GM23248 (cell line): ENCODE measurements around the gene ACVR2B. TPM values are rescaled to one million over a fixed set of nuclear protein-coding genes. Genes with fewer than 3 reads are reported as not detected.
"Not testable (repeated sequence)": the region's sequence is repeated elsewhere in the genome, so short reads cannot be mapped to it uniquely, and the experiment has no call there.

Experiments
- DNase-seq: peaks from one replicate; pipeline ENCODE4 v3.0.0-alpha.2; 2015
- H2AFZ ChIP-seq: fragments of 200-600 bp; sonication (generic); 2 replicates; pipeline ENCODE4 v1.6.1; 2016; ENCODE audit warnings: antibody characterized with exemption
- H3F3A ChIP-seq: fragments of 200-600 bp; sonication (generic); 2 replicates; pipeline ENCODE4 v1.6.1; 2016; ENCODE audit warnings: mild to moderate bottlenecking, antibody characterized with exemption, mixed run types; ENCODE audit not compliant: insufficient read depth
- H3K27ac ChIP-seq: fragments of 200-600 bp; sonication (generic); 2 replicates; pipeline ENCODE4 v1.5.1; 2016; ENCODE audit warnings: mild to moderate bottlenecking
- H3K27me3 ChIP-seq: fragments of 200-600 bp; sonication (generic); replicated peaks from 2 replicates; pipeline ENCODE4 v1.6.1; 2016; ENCODE audit warnings: mild to moderate bottlenecking; ENCODE audit not compliant: insufficient read depth
- H3K36me3 ChIP-seq: fragments of 200-600 bp; sonication (generic); 2 replicates; pipeline ENCODE4 v1.6.1; 2016; ENCODE audit warnings: low read depth, mild to moderate bottlenecking
- H3K4me1 ChIP-seq: fragments of 200-600 bp; sonication (generic); 2 replicates; pipeline ENCODE4 v1.6.1; 2016; ENCODE audit warnings: mild to moderate bottlenecking; ENCODE audit not compliant: insufficient read depth
- H3K4me2 ChIP-seq: fragments of 200-600 bp; sonication (generic); one replicate; pipeline ENCODE4 v1.6.1; 2016; ENCODE audit warnings: mild to moderate bottlenecking; ENCODE audit not compliant: unreplicated experiment
- H3K4me3 ChIP-seq: fragments of 200-600 bp; sonication (generic); 2 replicates; pipeline ENCODE4 v1.5.1; 2016; ENCODE audit warnings: mild to moderate bottlenecking
- H3K79me2 ChIP-seq: fragments of 200-600 bp; sonication (generic); 2 replicates; pipeline ENCODE4 v1.6.1; 2016; ENCODE audit warnings: mild to moderate bottlenecking; ENCODE audit not compliant: insufficient read depth
- H3K9ac ChIP-seq: fragments of 200-600 bp; sonication (generic); 2 replicates; pipeline ENCODE4 v1.6.1; 2016; ENCODE audit warnings: mild to moderate bottlenecking
- H3K9me2 ChIP-seq: fragments of 200-600 bp; sonication (generic); 2 replicates; pipeline ENCODE4 v1.6.1; 2016; ENCODE audit warnings: mixed run types, mild to moderate bottlenecking, moderate library complexity; ENCODE audit not compliant: insufficient read depth
- H3K9me3 ChIP-seq: fragments of 200-600 bp; sonication (generic); one replicate; pipeline ENCODE4 v1.6.1; 2017; ENCODE audit warnings: low read depth
- H4K20me1 ChIP-seq: fragments of 200-600 bp; sonication (generic); 2 replicates; pipeline ENCODE4 v1.6.0; 2016; ENCODE audit not compliant: insufficient read depth
- EZH2 ChIP-seq: fragments of 200-600 bp; sonication (generic); IDR thresholded peaks from 2 replicates; pipeline ENCODE4 v1.6.1; 2018; ENCODE audit warnings: antibody characterized with exemption, mild to moderate bottlenecking; ENCODE audit not compliant: insufficient read depth, poor library complexity, severe bottlenecking
- EZH2phosphoT487 ChIP-seq: fragments of 200-600 bp; sonication (generic); IDR thresholded peaks from 2 replicates; pipeline ENCODE4 v1.6.1; 2018; ENCODE audit warnings: antibody characterized with exemption, moderate library complexity, mild to moderate bottlenecking, low read depth; ENCODE audit not compliant: insufficient read depth
- WGBS, 2 experiments: methylation state at CpG; one replicate each; pipeline ENCODE4 v1.1.6; 2015 to 2017; ENCODE audit warnings: low lambda C conversion rate in 2 of 2, low coverage in 1 of 2; ENCODE audit errors: missing lambda C conversion rate in 2 of 2; 5-methylcytosine and 5-hydroxymethylcytosine counted together
- in situ Hi-C: fragments of 300-500 bp; cut with MboI; formaldehyde crosslinking; loops from 2 replicates; pipeline ENCODE4 v1.15.0; 2020
- polyA plus RNA-seq: library from polyadenylated mRNA; unstranded; fragments of >200 nt; fragmentation: Nextera tagmentation; extraction: Ambion mirVana; gene quantifications from 2 replicates; pipeline ENCODE4 v1.2.1, GENCODE V29; 2016
- total RNA-seq: library from RNA; depleted of rRNA; stranded (reverse); fragments of >200 nt; shearing (Covaris generic); gene quantifications from 2 replicates; pipeline ENCODE4 v1.2.3, GENCODE V29; 2014; rRNA removed

Gene ACVR2B
- total RNA-seq = 0.76 TPM in 2 replicates
- 0.16 TPM in 2 replicates for polyA plus RNA-seq

GRCh38 chr3:38453075-38453912 lies at the start of gene ACVR2B:
Gene ACVR2B (plus strand): TSS chr3:38453890. CDS start chr3:38454323, 433 bp downstream.
- 11 to 27% methylated on average over 10 to 33 of the region's 48 CpGs for WGBS, 2 experiments
- in situ Hi-C loops = no loop called here
- DNase-seq = peak; percentile 84
- Histone ChIP-seq H3K4me2 (peak within 1 kb of the TSS; percentile 85), H3K9me3 (no peaks in the 10 kb centered on the region), H3K9ac (peak within 1 kb of the TSS; percentile 80), H3K4me3 (peak within 1 kb of the TSS; percentile 79), H3K4me1 (no peaks in the 10 kb centered on the region), H3F3A (peaks cover 4% of the 10 kb centered on the region; the same call in 1 of the 2 replicates), H3K9me2 (no peaks in the 10 kb centered on the region), H3K36me3 (no peaks in the 10 kb centered on the region), H2AFZ (peak within 1 kb of the TSS; percentile 88), H4K20me1 (no peaks in the 10 kb centered on the region), H3K27me3 (no peaks in the 10 kb centered on the region), H3K27ac (no peak within 1 kb of the TSS), H3K79me2 (no peaks in the 10 kb centered on the region)
- TF ChIP-seq EZH2phosphoT487 (no peak), EZH2 (no peak)

GRCh38 chr3:38404286-38404685 lies 49.4 kb upstream of the ACVR2B start:
- Histone ChIP-seq H2AFZ (no peak overlapping the region), H3K4me3 (no peak overlapping the region), H3K4me2 (no peak overlapping the region), H3K27ac (peak overlapping the region; percentile 23), H3K27me3 (no peaks in the 10 kb centered on the region), H3F3A (peaks cover 9% of the 10 kb centered on the region; the same call in 1 of the 2 replicates), H3K9me2 (no peaks in the 10 kb centered on the region), H3K36me3 (no peaks in the 10 kb centered on the region), H4K20me1 (no peaks in the 10 kb centered on the region), H3K4me1 (peaks cover 6% of the 10 kb centered on the region), H3K9me3 (no peaks in the 10 kb centered on the region), H3K79me2 (no peaks in the 10 kb centered on the region), H3K9ac (peak overlapping the region; percentile 47; the same call in 1 of the 2 replicates)
- DNase-seq = peak; percentile 94
- no peak for TF ChIP-seq EZH2phosphoT487
- TF ChIP-seq EZH2 = no peak
- 4 to 8% methylated on average over 5 of the region's 5 CpGs for WGBS, 2 experiments
- in situ Hi-C loops = no loop called here

- DNase-seq = no peak
- 77 to 85% methylated on average over 1 of the region's 1 CpG for WGBS, 2 experiments
- no peak overlapping the region for H2AFZ ChIP-seq
- TF ChIP-seq EZH2 (no peak), EZH2phosphoT487 (no peak)
- H4K20me1 ChIP-seq = no peaks in the 10 kb centered on the region
- H3K36me3 ChIP-seq = no peaks in the 10 kb centered on the region
- H3K27me3 ChIP-seq = no peaks in the 10 kb centered on the region
- H3K4me3 ChIP-seq = no peak overlapping the region
- H3K9ac ChIP-seq = no peak overlapping the region
- H3K9me3 ChIP-seq = no peaks in the 10 kb centered on the region
- no peaks in the 10 kb centered on the region for H3K9me2 ChIP-seq
- no peaks in the 10 kb centered on the region for H3F3A ChIP-seq
- H3K4me2 ChIP-seq = no peak overlapping the region
- H3K4me1 ChIP-seq = no peaks in the 10 kb centered on the region
- in situ Hi-C loops = no loop called here
- H3K79me2 ChIP-seq = no peaks in the 10 kb centered on the region
- no peak overlapping the region for H3K27ac ChIP-seq
Measured at GRCh38 chr3:38411591-38411990, 42.1 kb upstream of the ACVR2B start.

GRCh38 chr3:38420758-38421157 lies 32.9 kb upstream of the ACVR2B start:
- H3K9me2 ChIP-seq, H3K79me2 ChIP-seq, H3F3A ChIP-seq, H2AFZ ChIP-seq, H3K9ac ChIP-seq, in situ Hi-C loops, H3K36me3 ChIP-seq, H3K27ac ChIP-seq, H3K27me3 ChIP-seq, H3K9me3 ChIP-seq, H4K20me1 ChIP-seq, H3K4me3 ChIP-seq, H3K4me1 ChIP-seq, DNase-seq, H3K4me2 ChIP-seq: not testable (repeated sequence)
- WGBS, 2 experiments = 95% methylated on average over 5 of the region's 5 CpGs
